ENCODE data around the gene CCDC34. TPM values are rescaled to one million over a fixed set of nuclear protein-coding genes. Genes with fewer than 3 reads are reported as not detected.

Gene CCDC34
- total RNA-seq, 5 donors from 2014 or later (not counting 1 experiment from before 2014, with no cell fraction given): 1.4 to 4.2 (median 2.8) TPM

GRCh38 chr11:27357250-27357649 is 5.8 kb downstream of the CCDC34 start:
- Histone ChIP-seq H3K27ac (ENCODE audit: low read length) (no peak overlapping the region), H3K36me3 (ENCODE audit: control insufficient read depth in 2 of 2, extremely low read depth in 1 of 2, insufficient read depth in 1 of 2, low read length in 1 of 2) (no peaks in the 10 kb centered on the region), H3K27me3 (replicated peaks in 1 of 2; ENCODE audit: control insufficient read depth in 2 of 2, extremely low read depth in 1 of 2, insufficient read depth in 2 of 2, low read length in 1 of 2) (no peaks in the 10 kb centered on the region), H3K4me3 (ENCODE audit: control insufficient read depth in 1 of 2, extremely low read depth in 1 of 2, low read length in 1 of 2) (no peak overlapping the region), H3K4me1 (ENCODE audit: control insufficient read depth in 1 of 2, extremely low read depth in 1 of 2, insufficient read depth in 2 of 2, low read length in 2 of 2) (peaks cover 0 to 2% of the 10 kb centered on the region in 2 experiments), H3K9me3 (no peaks in the 10 kb centered on the region)
- ATAC-seq (replicated peaks in 1 of 4) (no peak), DNase-seq (no peak)
- ChIA-PET POLR2A (no interaction called here), CTCF (no interaction called here)
- peaks cover 11 to 20% (median 18%) of the 10 kb centered on the region in 3 donors for H3K4me1 Mint-ChIP-seq
- no peaks in the 10 kb centered on the region for H3K9me3 Mint-ChIP-seq
- H3K36me3 Mint-ChIP-seq: no peaks in the 10 kb centered on the region
- H3K4me3 Mint-ChIP-seq: no peak overlapping the region
- no peaks in the 10 kb centered on the region for H3K27me3 Mint-ChIP-seq
- no peak overlapping the region for H3K27ac Mint-ChIP-seq
- WGBS (ENCODE audit: insufficient coverage): 93% methylated on average over 3 of the region's 4 CpGs

- ATAC-seq (replicated peaks in 1 of 4) (no peak), DNase-seq (no peak)
- Mint-ChIP-seq H3K36me3 (no peaks in the 10 kb centered on the region), H3K4me1 (peaks cover 6 to 15% (median 13%) of the 10 kb centered on the region in 3 donors), H3K27me3 (no peaks in the 10 kb centered on the region), H3K9me3 (no peaks in the 10 kb centered on the region), H3K4me3 (no peak overlapping the region), H3K27ac (no peak overlapping the region)
- Histone ChIP-seq H3K36me3 (ENCODE audit: control insufficient read depth in 2 of 2, extremely low read depth in 1 of 2, insufficient read depth in 1 of 2, low read length in 1 of 2) (no peaks in the 10 kb centered on the region), H3K4me3 (ENCODE audit: control insufficient read depth in 1 of 2, extremely low read depth in 1 of 2, low read length in 1 of 2) (no peak overlapping the region), H3K27me3 (replicated peaks in 1 of 2; ENCODE audit: control insufficient read depth in 2 of 2, extremely low read depth in 1 of 2, insufficient read depth in 2 of 2, low read length in 1 of 2) (no peaks in the 10 kb centered on the region), H3K27ac (ENCODE audit: low read length) (no peak overlapping the region), H3K4me1 (ENCODE audit: control insufficient read depth in 1 of 2, extremely low read depth in 1 of 2, insufficient read depth in 2 of 2, low read length in 2 of 2) (no peaks in the 10 kb centered on the region), H3K9me3 (no peaks in the 10 kb centered on the region)
- ChIA-PET POLR2A (no interaction called here), CTCF (no interaction called here)
- no CpG with 5 or more reads among the region's 5 CpGs for WGBS (ENCODE audit: insufficient coverage)
These were observed 6.3 kb downstream of the CCDC34 start for GRCh38 chr11:27356624-27357222.

DNA sequence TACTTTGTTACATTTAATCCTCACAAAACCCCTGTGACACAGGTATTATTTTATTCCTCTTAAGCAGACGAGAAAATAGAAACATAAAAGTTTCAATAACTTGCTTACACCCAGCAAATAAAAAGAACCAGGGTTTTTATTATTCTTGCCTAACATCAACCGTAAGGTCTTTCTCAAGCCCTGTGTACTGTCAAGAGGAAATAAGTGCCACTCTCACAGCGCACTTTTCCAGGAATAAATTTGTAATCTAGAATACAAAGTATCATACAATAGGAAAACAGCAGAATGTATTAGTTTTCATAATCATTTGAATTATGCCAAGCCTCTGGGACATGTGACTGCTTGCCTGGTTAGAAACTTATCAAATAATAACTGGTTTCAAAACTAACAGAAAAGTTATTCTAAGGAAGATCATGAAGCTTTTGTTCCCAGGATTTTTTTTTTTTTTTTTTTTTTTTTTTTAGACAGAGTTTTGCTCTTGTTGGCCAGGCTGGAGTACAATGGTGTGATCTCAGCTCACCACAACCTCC is 7.4 kb downstream of the CCDC34 start:
- DNase-seq (no peak), ATAC-seq (replicated peaks in 1 of 4) (no peak)
- H3K9me3 ChIP-seq: no peaks in the 10 kb centered on the region
- Mint-ChIP-seq H3K27me3 (no peaks in the 10 kb centered on the region), H3K27ac (no peak overlapping the region), H3K36me3 (no peaks in the 10 kb centered on the region), H3K9me3 (no peaks in the 10 kb centered on the region), H3K4me1 (peaks cover 2 to 10% (median 5%) of the 10 kb centered on the region in 3 donors), H3K4me3 (no peak overlapping the region)
- no peaks in the 10 kb centered on the region for H3K27me3 ChIP-seq (replicated peaks in 1 of 2; ENCODE audit: control insufficient read depth in 2 of 2, extremely low read depth in 1 of 2, insufficient read depth in 2 of 2, low read length in 1 of 2)
- no peak overlapping the region for H3K4me3 ChIP-seq (ENCODE audit: control insufficient read depth in 1 of 2, extremely low read depth in 1 of 2, low read length in 1 of 2)
- H3K4me1 ChIP-seq (ENCODE audit: control insufficient read depth in 1 of 2, extremely low read depth in 1 of 2, insufficient read depth in 2 of 2, low read length in 2 of 2): no peaks in the 10 kb centered on the region
- POLR2A ChIA-PET: no interaction called here
- no peak overlapping the region for H3K27ac ChIP-seq (ENCODE audit: low read length)
- CTCF ChIA-PET: interaction anchor here in 1 of 2 donors (0.6 kb wide), 1 partner anchor 143 kb away, joined by 3 read pairs; no protein-coding TSS in a partner anchor
- H3K36me3 ChIP-seq (ENCODE audit: control insufficient read depth in 2 of 2, extremely low read depth in 1 of 2, insufficient read depth in 1 of 2, low read length in 1 of 2): no peaks in the 10 kb centered on the region
- WGBS (ENCODE audit: insufficient coverage): no CpG with 5 or more reads among the region's 3 CpGs

- Mint-ChIP-seq H3K4me3 (no peak overlapping the region), H3K27ac (no peak overlapping the region), H3K36me3 (peaks cover 6% of the 10 kb centered on the region), H3K4me1 (peaks cover 2 to 7% (median 3%) of the 10 kb centered on the region in 3 donors), H3K27me3 (no peaks in the 10 kb centered on the region), H3K9me3 (no peaks in the 10 kb centered on the region)
- Histone ChIP-seq H3K36me3 (ENCODE audit: control insufficient read depth in 2 of 2, extremely low read depth in 1 of 2, insufficient read depth in 1 of 2, low read length in 1 of 2) (no peaks in the 10 kb centered on the region), H3K9me3 (no peaks in the 10 kb centered on the region), H3K4me3 (ENCODE audit: control insufficient read depth in 1 of 2, extremely low read depth in 1 of 2, low read length in 1 of 2) (no peak overlapping the region), H3K27ac (ENCODE audit: low read length) (no peak overlapping the region), H3K4me1 (ENCODE audit: control insufficient read depth in 1 of 2, extremely low read depth in 1 of 2, insufficient read depth in 2 of 2, low read length in 2 of 2) (no peaks in the 10 kb centered on the region), H3K27me3 (replicated peaks in 1 of 2; ENCODE audit: control insufficient read depth in 2 of 2, extremely low read depth in 1 of 2, insufficient read depth in 2 of 2, low read length in 1 of 2) (no peaks in the 10 kb centered on the region)
- CTCF ChIA-PET: no interaction called here
- ATAC-seq (replicated peaks in 1 of 4) (no peak), DNase-seq (no peak)
- POLR2A ChIA-PET: interaction anchor here in 1 of 2 donors (0.5 kb wide), 1 partner anchor 123 kb away, joined by 4 read pairs; no protein-coding TSS in a partner anchor
- no CpG with 5 or more reads among the region's 5 CpGs for WGBS (ENCODE audit: insufficient coverage)
These were observed 8.6 kb downstream of the CCDC34 start for GRCh38 chr11:27354359-27354965.

GRCh38 chr11:27353593-27354358 is 9.2 kb downstream of the CCDC34 start:
- no peak overlapping the region for H3K4me3 Mint-ChIP-seq
- CTCF ChIA-PET: no interaction called here
- H3K4me1 Mint-ChIP-seq: peaks cover 0 to 2% (median 0%) of the 10 kb centered on the region in 3 donors
- H3K36me3 Mint-ChIP-seq: peaks cover 6% of the 10 kb centered on the region
- no peak overlapping the region for H3K27ac Mint-ChIP-seq
- ATAC-seq (replicated peaks in 1 of 4) (no peak), DNase-seq (no peak)
- Histone ChIP-seq H3K27ac (ENCODE audit: low read length) (no peak overlapping the region), H3K27me3 (replicated peaks in 1 of 2; ENCODE audit: control insufficient read depth in 2 of 2, extremely low read depth in 1 of 2, insufficient read depth in 2 of 2, low read length in 1 of 2) (no peaks in the 10 kb centered on the region), H3K4me3 (ENCODE audit: control insufficient read depth in 1 of 2, extremely low read depth in 1 of 2, low read length in 1 of 2) (no peak overlapping the region), H3K36me3 (ENCODE audit: control insufficient read depth in 2 of 2, extremely low read depth in 1 of 2, insufficient read depth in 1 of 2, low read length in 1 of 2) (no peaks in the 10 kb centered on the region), H3K9me3 (no peaks in the 10 kb centered on the region), H3K4me1 (ENCODE audit: control insufficient read depth in 1 of 2, extremely low read depth in 1 of 2, insufficient read depth in 2 of 2, low read length in 2 of 2) (no peaks in the 10 kb centered on the region)
- no peaks in the 10 kb centered on the region for H3K9me3 Mint-ChIP-seq
- H3K27me3 Mint-ChIP-seq: no peaks in the 10 kb centered on the region
- POLR2A ChIA-PET: interaction anchor here in 1 of 2 donors (0.5 kb wide), 1 partner anchor 123 kb away, joined by 4 read pairs; no protein-coding TSS in a partner anchor
- no CpG with 5 or more reads among the region's 2 CpGs for WGBS (ENCODE audit: insufficient coverage)

DNA sequence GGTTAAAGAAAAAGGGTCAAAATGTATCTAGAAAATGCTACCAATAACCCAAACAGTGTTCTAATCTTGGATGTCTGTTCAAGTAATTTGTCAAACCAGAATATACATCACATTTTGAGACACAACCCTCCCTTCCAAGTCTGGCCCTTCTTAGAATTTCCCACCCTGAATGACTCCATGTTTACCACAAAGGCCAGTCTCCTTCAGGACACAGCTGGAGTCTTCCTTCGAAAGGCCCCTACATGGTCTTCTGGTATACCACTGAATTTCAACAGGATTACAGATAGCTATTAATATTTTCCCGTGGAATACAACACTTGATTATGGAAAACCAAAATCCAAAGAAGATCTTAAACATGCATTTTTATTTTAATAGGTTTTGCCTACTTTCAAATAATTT is 10.2 kb downstream of the CCDC34 start:
- POLR2A ChIA-PET: no interaction called here
- Histone ChIP-seq H3K27ac (ENCODE audit: low read length) (no peak overlapping the region), H3K27me3 (replicated peaks in 1 of 2; ENCODE audit: control insufficient read depth in 2 of 2, extremely low read depth in 1 of 2, insufficient read depth in 2 of 2, low read length in 1 of 2) (no peaks in the 10 kb centered on the region), H3K4me1 (ENCODE audit: control insufficient read depth in 1 of 2, extremely low read depth in 1 of 2, insufficient read depth in 2 of 2, low read length in 2 of 2) (no peaks in the 10 kb centered on the region), H3K4me3 (ENCODE audit: control insufficient read depth in 1 of 2, extremely low read depth in 1 of 2, low read length in 1 of 2) (no peak overlapping the region), H3K36me3 (ENCODE audit: control insufficient read depth in 2 of 2, extremely low read depth in 1 of 2, insufficient read depth in 1 of 2, low read length in 1 of 2) (no peaks in the 10 kb centered on the region), H3K9me3 (no peaks in the 10 kb centered on the region)
- Mint-ChIP-seq H3K4me3 (no peak overlapping the region), H3K36me3 (peaks cover 11% of the 10 kb centered on the region), H3K27ac (no peak overlapping the region), H3K9me3 (no peaks in the 10 kb centered on the region), H3K27me3 (no peaks in the 10 kb centered on the region), H3K4me1 (peaks cover 0 to 2% (median 0%) of the 10 kb centered on the region in 3 donors)
- CTCF ChIA-PET: interaction anchor here in 1 of 2 donors (1.0 kb wide), 1 partner anchor 17 kb away, joined by 3 read pairs; no protein-coding TSS in a partner anchor
- DNase-seq (no peak), ATAC-seq (replicated peaks in 1 of 4) (no peak)
- WGBS (ENCODE audit: insufficient coverage): no CpG with 5 or more reads among the region's 2 CpGs
